SIG-M5 treated with dmso at 0.1 percent for 504 hours (cell line): ENCODE measurements around the gene REST.
"Not testable (repeated sequence)": the region's sequence is repeated elsewhere in the genome, so short reads cannot be mapped to it uniquely, and the experiment has no call there.

Source experiments
- DNase-seq: peaks from one replicate; lab custom pipeline; 2025; ENCODE audit not compliant: unreplicated experiment; lab: John Stamatoyannopoulos, UW

REST gene, protein sequence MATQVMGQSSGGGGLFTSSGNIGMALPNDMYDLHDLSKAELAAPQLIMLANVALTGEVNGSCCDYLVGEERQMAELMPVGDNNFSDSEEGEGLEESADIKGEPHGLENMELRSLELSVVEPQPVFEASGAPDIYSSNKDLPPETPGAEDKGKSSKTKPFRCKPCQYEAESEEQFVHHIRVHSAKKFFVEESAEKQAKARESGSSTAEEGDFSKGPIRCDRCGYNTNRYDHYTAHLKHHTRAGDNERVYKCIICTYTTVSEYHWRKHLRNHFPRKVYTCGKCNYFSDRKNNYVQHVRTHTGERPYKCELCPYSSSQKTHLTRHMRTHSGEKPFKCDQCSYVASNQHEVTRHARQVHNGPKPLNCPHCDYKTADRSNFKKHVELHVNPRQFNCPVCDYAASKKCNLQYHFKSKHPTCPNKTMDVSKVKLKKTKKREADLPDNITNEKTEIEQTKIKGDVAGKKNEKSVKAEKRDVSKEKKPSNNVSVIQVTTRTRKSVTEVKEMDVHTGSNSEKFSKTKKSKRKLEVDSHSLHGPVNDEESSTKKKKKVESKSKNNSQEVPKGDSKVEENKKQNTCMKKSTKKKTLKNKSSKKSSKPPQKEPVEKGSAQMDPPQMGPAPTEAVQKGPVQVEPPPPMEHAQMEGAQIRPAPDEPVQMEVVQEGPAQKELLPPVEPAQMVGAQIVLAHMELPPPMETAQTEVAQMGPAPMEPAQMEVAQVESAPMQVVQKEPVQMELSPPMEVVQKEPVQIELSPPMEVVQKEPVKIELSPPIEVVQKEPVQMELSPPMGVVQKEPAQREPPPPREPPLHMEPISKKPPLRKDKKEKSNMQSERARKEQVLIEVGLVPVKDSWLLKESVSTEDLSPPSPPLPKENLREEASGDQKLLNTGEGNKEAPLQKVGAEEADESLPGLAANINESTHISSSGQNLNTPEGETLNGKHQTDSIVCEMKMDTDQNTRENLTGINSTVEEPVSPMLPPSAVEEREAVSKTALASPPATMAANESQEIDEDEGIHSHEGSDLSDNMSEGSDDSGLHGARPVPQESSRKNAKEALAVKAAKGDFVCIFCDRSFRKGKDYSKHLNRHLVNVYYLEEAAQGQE

DNA sequence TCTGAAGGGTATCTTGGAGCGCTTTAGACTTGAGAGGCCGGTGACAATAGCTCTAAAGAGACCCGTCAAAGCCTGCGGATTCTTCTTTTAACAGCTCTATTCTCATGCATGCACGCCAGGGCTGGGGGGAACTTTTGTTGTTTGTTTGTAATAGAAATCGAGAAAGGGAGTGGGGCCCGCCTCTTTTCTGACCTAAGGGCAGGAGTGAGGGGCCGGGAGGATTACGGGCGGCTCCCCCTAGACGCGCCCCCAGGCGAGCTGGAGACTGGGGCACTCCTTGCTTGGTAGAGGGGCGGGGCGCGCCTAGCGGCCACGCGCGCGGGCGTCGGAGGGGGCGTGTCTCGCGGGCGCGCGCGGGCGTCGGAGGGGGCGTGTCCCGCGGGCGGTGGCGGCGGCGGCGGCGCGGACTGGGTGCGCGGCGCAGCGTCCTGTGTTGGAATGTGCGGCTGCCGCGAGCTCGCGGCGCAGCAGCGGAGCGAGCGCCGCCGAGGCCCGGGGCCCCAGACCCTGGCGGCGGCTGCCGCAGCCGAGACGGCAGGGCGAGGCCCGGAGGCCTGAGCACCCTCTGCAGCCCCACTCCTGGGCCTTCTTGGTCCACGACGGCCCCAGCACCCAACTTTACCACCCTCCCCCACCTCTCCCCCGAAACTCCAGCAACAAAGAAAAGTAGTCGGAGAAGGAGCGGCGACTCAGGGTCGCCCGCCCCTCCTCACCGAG is at the start of gene REST:
Gene REST (plus strand): TSS at position 412 of the 717 bp plus-strand sequence. CDS start 2,739 bp downstream, outside the sequence.
- DNase-seq = peak; percentile 67

DNA sequence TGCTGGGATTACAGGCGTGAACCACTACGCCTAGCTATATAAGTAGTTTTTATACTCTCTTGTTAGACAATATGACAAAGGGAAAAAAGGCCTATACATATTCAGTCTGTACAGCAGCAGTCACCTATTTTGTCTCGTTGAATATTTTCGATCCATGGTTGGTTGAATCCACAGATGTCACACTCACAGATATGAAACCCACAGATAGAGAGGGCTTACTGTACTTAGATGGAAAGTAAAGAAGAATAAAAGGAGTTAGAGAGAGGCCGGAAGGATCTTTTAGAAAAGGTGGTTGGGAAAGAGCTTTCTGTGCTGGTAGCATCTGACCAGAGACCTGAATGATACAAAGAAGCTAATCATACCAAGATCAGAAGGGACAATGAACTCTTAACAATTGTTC is 47.9 kb upstream of the REST start:
- no peak for DNase-seq

DNA sequence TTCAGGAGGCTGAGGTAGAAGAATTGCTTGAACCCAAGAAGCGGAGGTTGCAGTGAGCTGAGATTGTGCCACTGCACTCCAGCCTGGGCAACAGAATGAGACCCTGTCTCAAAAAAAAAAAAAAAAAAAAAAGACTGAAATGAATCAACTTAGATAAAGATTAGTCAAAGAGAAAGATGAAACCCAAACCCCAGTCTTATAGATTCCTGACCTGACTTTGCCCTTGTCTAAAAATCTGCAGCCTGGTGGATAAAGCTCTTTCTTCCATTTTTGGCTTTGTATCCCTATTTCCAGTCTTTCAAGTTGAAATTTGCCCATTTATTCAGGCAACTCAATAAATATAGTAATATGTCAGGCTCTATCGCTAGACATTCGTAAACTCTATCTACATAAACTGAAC is 46.9 kb upstream of the REST start:
- no peak for DNase-seq

DNA sequence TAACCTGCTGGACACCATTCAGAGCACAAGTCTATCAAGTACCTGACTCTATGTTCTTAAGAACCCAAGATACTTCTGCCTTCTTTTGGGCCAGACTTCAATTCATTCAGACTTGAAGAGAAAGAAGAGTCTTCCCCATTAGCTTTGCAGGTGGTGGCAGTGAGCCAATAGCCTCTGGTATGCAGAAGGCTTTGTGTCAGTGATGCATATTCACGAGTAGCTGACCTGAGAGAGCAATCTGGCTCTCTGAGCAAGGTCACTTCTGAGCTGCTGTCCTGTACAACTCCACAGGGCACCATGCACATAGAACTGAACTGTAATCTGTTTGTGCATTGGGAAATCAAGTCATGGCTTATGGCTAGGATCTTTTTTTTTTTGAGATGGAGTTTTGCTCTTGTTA is 46.3 kb upstream of the REST start:
- DNase-seq = no peak

DNA sequence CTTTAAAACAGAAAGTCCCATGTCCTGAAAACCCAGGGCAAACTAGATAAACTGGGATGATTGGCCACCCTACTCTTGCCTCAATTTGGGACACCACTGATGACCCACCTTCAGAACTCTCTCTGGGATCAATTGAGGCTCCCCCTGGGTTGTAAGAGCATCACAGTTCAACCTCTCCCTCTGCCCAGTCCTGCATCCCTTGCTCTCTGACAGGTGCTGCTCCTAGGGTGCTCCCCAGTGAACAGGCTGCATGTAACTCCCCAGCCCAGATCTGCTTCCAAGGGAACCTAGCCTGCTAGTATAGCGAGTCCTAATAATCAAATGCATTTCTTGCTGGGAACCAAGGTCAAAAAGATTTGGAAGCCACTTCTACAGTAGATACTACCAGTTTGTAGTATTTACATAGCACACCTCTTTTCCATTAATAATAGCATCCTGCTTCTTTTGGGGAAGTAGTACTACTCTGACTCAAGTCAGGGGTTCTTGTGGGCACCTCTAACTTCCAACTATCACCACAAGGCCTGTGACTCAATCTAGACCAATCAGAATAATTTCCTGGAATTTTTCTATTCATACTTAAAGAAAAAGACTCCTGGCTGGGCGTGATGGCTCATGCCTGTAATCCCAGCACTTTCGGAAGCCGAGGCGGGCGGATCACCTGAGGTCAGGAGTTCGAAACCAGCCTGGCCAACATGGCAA is 44.1 kb upstream of the REST start:
- DNase-seq = peak; percentile 42

DNA sequence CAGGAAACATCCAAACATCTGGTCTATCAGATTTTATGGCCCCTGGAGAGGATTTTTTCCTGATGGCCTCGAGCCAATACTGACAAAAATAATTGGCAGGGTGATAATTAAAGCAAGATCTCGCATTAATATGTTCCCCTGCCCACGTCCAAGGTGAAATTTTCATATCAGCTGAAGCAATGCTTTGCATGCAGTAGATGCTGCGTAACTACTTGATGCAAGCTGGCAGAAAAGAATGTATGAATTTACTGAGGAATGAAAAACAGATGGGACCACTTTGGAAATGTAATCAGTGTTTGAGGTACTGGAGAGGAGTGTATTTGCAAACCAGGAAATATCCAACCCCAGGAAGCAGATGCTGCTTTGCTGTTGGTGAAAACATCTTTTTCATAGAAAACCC is 36.8 kb upstream of the REST start:
- no peak for DNase-seq

DNA sequence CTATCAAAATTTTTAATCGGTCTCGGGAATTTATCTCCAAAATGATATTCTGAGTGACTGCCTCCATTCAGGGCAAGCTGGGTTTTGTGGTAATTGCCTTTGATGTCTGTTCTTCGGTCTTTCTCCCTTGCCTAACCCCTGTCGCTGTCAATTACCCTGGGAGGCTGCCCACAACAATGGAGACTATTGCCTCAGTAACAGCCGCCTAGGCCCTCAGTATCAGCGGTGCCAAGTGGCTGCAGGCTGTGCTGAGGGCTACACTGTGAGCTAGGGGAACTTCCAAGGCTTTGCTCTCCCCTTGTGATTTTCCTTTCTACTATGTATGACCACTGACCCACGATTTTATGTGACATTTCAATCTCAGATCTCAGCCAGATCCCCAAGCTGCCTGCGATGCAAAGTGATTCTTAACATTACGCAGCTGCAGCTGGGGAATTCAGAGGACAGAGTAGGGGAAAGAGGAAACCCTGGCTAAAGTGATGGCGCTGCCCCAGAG is 36.3 kb upstream of the REST start:
- DNase-seq = no peak

DNA sequence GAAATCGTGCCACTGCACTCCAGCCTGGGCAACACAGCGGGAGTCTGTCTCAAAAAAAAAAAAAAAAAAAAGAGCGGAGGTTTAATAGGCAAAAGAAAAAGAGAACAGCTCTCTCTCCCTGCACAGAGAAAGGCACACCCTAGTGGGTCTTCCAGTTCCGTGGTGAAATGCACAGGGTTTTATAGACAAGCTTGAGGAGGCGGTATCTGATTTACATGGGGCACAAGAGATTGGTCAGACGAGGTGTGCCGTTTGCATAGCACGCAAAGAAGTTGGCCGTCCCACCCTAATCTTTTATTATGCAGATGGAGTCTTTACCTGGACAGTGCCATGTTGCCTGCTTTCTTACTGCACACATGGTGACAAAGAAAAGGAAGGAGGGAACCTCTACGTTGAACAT is 33.5 kb upstream of the REST start:
- no peak for DNase-seq

DNA sequence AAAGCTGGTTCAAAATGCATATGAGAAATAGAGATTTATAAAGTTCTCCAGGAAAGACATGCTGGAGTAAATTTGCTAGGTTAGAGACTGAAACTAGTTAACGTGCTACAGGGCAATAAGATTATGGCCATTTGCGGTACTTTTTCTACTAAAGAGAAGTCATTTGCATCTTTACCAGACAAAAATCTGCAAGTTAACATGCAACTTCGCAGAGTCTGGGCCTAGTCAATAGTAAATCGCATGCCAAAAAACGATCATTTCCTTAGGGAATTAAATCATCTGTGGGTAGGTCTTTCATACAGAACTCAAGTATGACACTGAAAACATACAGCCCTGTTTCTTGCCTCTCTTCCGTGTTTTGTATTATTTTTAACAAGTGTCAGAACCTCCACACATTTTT is 32.8 kb upstream of the REST start:
- no peak for DNase-seq

DNA sequence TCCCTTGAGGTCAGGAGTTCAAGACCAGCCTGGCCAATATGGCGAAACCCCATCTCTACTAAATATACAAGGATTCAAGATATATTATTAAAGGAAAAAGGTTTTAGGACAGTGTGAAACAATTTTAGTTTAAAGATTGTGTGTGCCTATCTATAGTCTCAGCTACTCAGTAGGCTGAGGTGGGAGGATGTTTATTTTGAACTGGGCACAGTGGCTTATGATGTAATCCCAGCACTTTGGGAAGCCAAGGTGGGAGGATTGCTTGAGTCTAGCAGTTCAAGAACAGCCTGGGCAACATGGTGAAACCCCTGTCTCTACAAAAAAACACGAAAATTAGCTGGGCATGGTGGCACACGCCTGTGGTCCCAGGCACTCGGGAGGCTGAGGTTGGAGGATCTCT is 31.4 kb upstream of the REST start:
- DNase-seq = no peak

DNA sequence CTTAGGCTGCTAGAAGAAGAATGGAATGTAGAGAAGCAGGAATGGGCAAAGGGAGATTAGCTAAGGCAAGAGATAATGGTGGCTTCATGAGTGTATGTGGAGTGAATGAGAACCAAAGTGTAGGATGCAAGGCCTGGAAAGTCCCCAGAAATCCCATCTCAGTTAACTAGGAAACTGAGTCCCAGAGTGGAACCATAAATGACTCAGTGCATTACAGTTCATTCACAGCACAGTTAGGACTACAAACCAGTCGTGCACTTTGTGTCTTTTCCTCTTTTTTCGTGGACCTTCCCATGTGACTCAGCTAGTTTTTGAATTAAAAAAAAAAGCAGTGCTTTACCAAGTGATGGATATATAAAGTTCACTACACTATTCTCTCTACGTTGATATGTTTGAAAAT is 27.7 kb upstream of the REST start:
- DNase-seq = no peak

DNA sequence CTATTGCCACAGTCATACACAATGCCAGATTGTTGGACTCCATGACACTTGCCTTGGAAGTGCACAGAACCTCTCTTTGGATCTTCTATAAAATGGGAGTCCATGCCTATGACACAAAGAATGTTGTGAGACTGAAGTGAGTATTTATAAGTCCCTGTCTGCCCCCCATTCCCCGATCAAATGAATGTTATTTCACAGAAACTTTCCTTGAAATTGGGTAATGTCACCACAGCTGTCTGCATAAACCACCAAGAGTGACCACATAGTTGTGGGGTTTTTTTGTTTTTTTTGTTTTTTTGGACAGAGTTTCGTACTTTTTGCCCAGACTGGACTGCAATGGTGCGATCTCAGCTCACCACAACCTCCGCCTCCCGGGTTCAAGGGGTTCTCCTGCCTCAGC is 27.1 kb upstream of the REST start:
- DNase-seq = no peak

DNA sequence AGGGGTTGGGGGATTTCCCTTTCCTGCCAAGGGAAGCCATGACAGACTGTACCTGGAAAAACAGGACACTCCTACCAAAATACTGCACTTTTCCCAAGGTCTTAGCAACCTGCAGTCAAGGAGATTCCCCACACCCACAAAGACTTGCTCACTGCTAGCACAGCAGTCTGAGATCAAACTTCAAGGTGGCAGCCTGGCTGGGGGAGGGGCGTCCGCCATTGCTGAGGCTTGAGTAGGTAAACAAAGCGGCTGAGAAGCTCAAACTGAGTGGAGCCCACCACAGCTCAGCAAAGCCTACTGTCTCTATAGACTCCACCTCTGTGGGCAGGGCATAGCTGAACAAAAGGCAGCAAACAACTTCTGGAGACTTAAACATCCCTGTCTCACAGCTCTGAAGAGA is 23.2 kb upstream of the REST start:
- DNase-seq = not testable (repeated sequence)

DNA sequence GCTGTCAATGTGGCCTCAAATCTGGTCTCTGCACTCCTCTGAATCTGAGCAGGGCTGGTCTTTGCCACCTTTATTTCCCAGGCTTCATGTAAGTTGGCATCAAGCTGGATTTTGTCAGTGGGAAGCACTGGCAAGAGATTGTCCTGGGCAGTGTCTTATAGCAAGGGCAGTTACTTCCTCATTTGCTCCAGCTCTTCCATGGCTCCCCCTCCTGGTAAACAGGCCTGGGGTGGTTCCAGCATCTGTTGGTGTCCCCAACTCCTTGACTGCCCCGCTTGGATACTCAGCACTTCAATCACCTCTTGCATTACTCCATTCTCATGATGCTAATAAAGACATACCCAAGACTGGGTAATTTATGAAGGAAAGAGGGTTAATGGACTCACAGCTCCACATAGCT is 15.0 kb upstream of the REST start:
- peak; percentile 22 for DNase-seq

DNA sequence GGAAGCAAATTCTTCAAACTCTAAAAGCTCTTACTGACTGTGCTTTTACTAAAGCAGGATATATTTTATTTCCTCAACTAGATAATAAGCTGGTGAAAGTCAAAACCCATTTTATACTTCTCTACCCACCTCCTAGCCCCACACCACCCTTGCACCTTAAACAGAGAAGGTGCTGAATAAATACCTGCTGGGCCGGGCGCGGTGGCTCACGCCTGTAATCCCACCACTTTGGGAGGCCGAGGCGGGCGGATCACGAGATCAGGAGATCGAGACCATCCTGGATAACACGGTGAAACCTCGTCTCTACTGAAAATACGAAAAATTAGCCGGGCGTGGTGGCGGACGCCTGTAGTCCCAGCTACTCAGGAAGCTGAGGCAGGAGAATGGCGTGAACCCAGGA is 9.9 kb upstream of the REST start:
- DNase-seq = not testable (repeated sequence)

DNA sequence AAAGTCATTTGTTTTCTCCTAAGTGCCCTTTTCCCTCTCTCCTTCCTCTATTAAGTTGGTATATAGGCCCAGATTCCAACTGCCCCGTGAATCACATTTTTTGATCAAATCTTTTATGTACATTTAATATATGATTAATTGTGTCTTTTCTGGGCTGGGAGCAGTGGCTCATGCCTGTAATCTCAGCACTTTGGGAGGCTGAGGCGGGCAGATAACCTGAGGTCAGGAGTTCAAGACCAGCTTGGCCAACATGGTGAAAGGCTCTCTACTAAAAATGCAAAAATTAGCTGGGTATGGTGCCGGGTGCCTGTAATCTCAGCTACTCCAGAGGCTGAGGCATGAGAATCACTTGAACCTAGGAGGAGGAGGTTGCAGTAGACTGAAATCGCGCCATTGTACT is 7.5 kb upstream of the REST start:
- DNase-seq = not testable (repeated sequence)

DNA sequence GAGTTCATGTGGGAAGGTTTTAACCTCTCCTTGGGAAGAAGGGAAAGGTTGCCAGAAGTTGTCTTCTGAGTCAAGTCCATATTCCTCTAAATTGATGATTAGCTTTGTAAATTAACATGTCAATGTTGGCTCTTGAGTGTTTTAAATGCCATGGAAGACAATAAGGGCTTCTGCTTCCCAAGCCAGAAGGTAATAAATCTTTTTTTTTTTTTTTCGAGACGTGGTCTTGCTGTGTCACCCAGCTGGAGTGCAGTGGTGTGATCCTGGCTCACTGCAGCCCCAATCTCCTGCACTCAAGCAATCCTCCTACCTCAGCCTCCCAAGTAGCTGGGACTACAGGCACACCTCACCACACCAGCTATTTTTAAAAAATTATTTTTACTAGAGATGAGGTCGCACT is 5.0 kb upstream of the REST start:
- no peak for DNase-seq

DNA sequence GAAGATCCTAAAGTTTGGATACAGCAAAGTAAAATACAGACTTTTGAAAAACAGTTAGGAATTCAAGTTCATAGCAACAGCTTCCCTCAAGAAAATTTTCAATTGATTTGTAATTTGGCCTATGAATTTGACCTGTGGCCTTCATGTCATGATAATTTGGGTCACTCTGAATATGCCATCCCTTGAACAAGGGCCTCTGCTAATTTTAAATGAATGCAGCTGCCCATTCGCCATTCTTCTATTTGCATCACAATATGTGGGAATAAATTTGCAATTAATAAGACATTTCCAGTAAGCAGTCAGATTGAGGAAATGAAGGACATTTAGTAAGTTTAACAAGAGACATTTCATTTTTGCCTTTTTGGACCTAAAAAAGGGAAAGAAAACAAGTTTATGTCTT is 1.9 kb upstream of the REST start:
- no peak for DNase-seq

DNA sequence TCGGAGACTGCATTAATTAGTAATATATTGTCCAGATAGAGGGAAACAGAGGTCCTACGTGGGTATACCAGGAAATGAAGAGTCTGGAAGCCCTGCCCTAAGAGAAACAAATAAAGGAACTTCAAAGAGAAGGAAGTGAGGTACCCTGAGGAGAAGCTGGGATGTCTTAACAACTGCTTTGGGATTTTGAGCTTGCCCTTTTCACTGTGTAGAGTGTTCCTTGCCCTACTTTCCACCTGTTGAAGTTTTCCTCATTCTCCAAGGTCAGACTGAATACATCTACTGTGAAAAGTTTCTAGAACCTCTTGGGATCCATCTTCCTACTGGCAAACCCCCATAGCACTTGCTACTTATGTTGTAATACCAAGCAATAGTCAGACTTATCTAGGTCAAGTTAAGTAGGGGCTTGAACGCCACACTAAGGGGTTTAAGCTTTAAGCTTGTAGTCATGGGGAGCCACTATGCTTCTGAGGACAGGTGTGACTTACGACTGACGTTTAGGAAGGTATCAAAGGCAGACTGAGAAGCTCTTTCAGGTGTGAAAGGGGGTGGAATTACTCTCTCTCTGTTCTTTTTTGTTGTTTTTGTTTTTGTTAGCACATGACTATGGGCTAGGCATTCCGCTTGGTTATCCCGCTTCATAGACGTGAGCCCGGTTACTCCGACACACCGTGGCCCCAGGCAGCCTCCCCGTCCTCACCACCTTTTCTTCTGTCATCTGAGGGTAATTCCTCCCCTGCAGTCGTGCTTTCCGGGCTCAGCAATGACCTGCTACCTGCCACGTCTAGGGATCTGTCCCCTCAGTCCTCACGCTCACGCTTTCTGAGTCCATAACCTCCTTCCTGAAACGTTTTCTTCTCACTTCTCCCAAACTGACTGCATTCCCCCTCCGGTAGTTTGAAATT is 959 bp upstream of the REST start:
- peak; percentile 43 for DNase-seq
